Endodermal cell (in vitro differentiated cells): ENCODE data around the gene ACSL5. TPM values are rescaled to one million over a fixed set of nuclear protein-coding genes. Genes with fewer than 3 reads are reported as not detected.

Experiments used
- DNase-seq: peaks from one replicate; pipeline ENCODE4 v3.0.0-alpha.2; 2017
- H3K27ac ChIP-seq: 2 replicates; pipeline ENCODE4 v1.5.1; 2013; ENCODE audit warnings: mild to moderate bottlenecking, low read depth, low read length, moderate library complexity
- H3K27me3 ChIP-seq: 2 replicates; pipeline ENCODE4 v1.6.1; 2013; ENCODE audit warnings: mild to moderate bottlenecking, low read length, moderate library complexity; ENCODE audit not compliant: insufficient read depth, control insufficient read depth, poor library complexity, severe bottlenecking
- H3K36me3 ChIP-seq: 2 replicates; pipeline ENCODE4 v1.7.0; 2013; ENCODE audit warnings: mild to moderate bottlenecking, low read length, moderate library complexity; ENCODE audit not compliant: control insufficient read depth, insufficient read depth
- H3K4me1 ChIP-seq: one replicate; pipeline ENCODE4 v1.7.0; 2013; ENCODE audit warnings: low read length; ENCODE audit not compliant: control insufficient read depth, insufficient read depth
- H3K4me3 ChIP-seq: 2 replicates; pipeline ENCODE4 v1.5.1; 2013; ENCODE audit warnings: mild to moderate bottlenecking, low read length, moderate library complexity
- H3K9ac ChIP-seq: 2 replicates; pipeline ENCODE4 v1.6.1; 2013; ENCODE audit warnings: mild to moderate bottlenecking, low read length, moderate library complexity; ENCODE audit not compliant: poor library complexity, severe bottlenecking; ENCODE audit errors: extremely low read depth
- H3K9me3 ChIP-seq: 2 replicates; pipeline ENCODE4 v1.6.1; 2013; ENCODE audit warnings: mild to moderate bottlenecking, low read length, moderate library complexity; ENCODE audit not compliant: control insufficient read depth
- H3K27ac Mint-ChIP-seq: 2 replicates; pipeline ENCODE4 v1.8.0; 2020; ENCODE audit warnings: mixed read lengths
- H3K27me3 Mint-ChIP-seq: 2 replicates; pipeline ENCODE4 v1.8.0; 2021; ENCODE audit warnings: mild to moderate bottlenecking, mixed read lengths; ENCODE audit not compliant: insufficient read depth
- H3K36me3 Mint-ChIP-seq: 2 replicates; pipeline ENCODE4 v1.8.0; 2020; ENCODE audit warnings: low read depth, mixed read lengths
- H3K4me1 Mint-ChIP-seq: 2 replicates; pipeline ENCODE4 v1.8.0; 2020; ENCODE audit warnings: mixed read lengths
- H3K4me3 Mint-ChIP-seq: 2 replicates; pipeline ENCODE4 v1.8.0; 2020; ENCODE audit warnings: mild to moderate bottlenecking, moderate library complexity, mixed read lengths
- H3K9me3 Mint-ChIP-seq: 2 replicates; pipeline ENCODE4 v1.8.0; 2020; ENCODE audit warnings: mild to moderate bottlenecking, mixed read lengths
- WGBS, 2 experiments: methylation state at CpG; one replicate each; pipeline versions ENCODE4 v1.1.5 to v1.1.7; 2013; ENCODE audit warnings: missing lambda C conversion rate in 2 of 2, mixed read lengths in 1 of 2; ENCODE audit not compliant: insufficient coverage in 1 of 2, insufficient read length in 1 of 2; 5-methylcytosine and 5-hydroxymethylcytosine counted together
- total RNA-seq, 2 donors: library from RNA; stranded (reverse); fragmentation: NEBNext Ultra II Directional in 1 of 2; extraction: Animal tissue kit (Norgen Biotek cat#: 25700) in 1 of 2; gene quantifications; 2 replicates in 1 of 2; 3 replicates in 1 of 2; pipeline ENCODE4 v1.2.1, GENCODE V29; 2021
- TF ChIP-seq, protein P1 (sequence below): fragments of 200-600 bp; sonication (generic); conservative IDR thresholded peaks from 2 replicates; pipeline ENCODE4 v1.5.0; 2021; ENCODE audit warnings: antibody characterized with exemption, mild to moderate bottlenecking

ACSL5 gene
- total RNA-seq, 2 donors from 2014 or later, result not detected

DNA sequence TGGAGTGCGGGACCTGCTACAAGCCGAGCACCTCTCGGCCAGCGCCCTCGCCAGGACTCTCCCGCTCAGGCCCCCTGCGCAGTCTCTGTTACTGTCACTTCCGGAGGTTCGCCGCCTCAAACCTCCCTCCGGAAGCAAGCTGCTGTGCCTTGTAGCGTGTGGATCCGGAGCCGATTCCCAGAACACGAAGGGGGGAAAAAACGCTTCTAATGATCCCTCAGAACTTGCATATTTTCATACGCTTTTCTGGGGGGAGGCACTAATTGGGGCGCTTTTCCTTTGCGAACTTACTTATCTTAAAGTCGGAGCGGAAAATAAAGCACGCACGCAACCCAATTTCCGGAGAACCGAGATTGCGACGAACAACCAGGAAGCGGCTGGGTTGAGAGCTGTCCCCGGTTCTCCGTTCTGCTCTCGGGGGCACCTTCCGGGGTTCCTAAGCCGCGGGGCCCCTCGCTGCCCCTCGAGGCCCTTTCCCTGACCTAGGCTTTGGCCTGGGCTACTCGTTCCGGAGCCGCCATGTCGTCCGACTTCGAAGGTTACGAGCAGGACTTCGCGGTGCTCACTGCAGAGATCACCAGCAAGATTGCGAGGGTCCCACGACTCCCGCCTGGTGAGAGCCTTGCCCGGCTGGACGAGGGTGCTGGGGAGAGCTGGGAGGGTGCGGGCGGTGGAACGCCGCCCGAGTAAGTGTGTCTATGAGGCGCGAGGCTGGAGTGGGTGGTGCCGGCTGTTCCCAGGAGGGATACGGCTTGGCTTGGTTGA, 73.1 kb downstream of the ACSL5 start, which contains the start of the genes VTI1A and ZDHHC6:
VTI1A (plus strand) TSS at position 361 of the 765 bp plus-strand sequence; CDS start at position 520, 159 bp downstream.
ZDHHC6 (minus strand) TSS at position 60 of the 765 bp plus-strand sequence. CDS start 1,478 bp downstream, outside the sequence.
- Histone ChIP-seq H3K9ac (peak within 1 kb of the TSS; percentile 91), H3K9me3 (no peaks in the 10 kb centered on the region), H3K27ac (peak within 1 kb of the TSS; percentile 52), H3K4me1 (no peaks in the 10 kb centered on the region), H3K4me3 (peak within 1 kb of the TSS; percentile 90), H3K27me3 (no peaks in the 10 kb centered on the region), H3K36me3 (peaks cover 38% of the 10 kb centered on the region)
- no peaks in the 10 kb centered on the region for H3K9me3 Mint-ChIP-seq
- H3K27me3 Mint-ChIP-seq, result no peaks in the 10 kb centered on the region
- peak within 1 kb of the TSS; percentile 80 for H3K4me3 Mint-ChIP-seq
- DNase-seq, result peak; percentile 94
- peak within 1 kb of the TSS; percentile 99 for H3K27ac Mint-ChIP-seq
- H3K4me1 Mint-ChIP-seq, result peaks cover 10% of the 10 kb centered on the region
- WGBS, 2 experiments, result 0 to 1% methylated on average over 35 to 59 of the region's 59 CpGs
- H3K36me3 Mint-ChIP-seq, result peaks cover 23% of the 10 kb centered on the region
- TF ChIP-seq, protein P1, sequence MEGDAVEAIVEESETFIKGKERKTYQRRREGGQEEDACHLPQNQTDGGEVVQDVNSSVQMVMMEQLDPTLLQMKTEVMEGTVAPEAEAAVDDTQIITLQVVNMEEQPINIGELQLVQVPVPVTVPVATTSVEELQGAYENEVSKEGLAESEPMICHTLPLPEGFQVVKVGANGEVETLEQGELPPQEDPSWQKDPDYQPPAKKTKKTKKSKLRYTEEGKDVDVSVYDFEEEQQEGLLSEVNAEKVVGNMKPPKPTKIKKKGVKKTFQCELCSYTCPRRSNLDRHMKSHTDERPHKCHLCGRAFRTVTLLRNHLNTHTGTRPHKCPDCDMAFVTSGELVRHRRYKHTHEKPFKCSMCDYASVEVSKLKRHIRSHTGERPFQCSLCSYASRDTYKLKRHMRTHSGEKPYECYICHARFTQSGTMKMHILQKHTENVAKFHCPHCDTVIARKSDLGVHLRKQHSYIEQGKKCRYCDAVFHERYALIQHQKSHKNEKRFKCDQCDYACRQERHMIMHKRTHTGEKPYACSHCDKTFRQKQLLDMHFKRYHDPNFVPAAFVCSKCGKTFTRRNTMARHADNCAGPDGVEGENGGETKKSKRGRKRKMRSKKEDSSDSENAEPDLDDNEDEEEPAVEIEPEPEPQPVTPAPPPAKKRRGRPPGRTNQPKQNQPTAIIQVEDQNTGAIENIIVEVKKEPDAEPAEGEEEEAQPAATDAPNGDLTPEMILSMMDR, result peak; percentile 41

DNA sequence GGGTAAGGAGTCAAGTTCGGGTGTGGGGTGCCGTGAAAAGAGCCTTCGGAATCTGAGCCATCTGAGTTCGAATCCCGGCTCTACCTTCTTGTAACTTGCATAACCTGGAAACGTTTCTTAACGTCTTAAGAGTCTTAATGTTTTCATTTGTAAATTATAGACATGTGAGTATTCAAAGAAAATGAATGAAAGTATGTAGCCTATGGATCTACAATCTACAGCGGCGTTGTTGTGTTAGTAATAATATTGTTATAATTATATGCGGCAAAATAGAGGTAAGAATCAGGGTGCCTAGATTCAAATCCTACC, 73.7 kb downstream of the ACSL5 start:
- Mint-ChIP-seq H3K4me1 (peaks cover 10% of the 10 kb centered on the region), H3K27ac (peak overlapping the region; percentile 99), H3K27me3 (no peaks in the 10 kb centered on the region), H3K36me3 (peaks cover 22% of the 10 kb centered on the region), H3K9me3 (no peaks in the 10 kb centered on the region), H3K4me3 (peak overlapping the region; percentile 80)
- TF ChIP-seq, protein P1, result no peak
- no peak for DNase-seq
- H3K36me3 ChIP-seq, result peaks cover 33% of the 10 kb centered on the region
- H3K27me3 ChIP-seq, result no peaks in the 10 kb centered on the region
- H3K4me3 ChIP-seq, result peak overlapping the region; percentile 90
- H3K4me1 ChIP-seq, result no peaks in the 10 kb centered on the region
- H3K9ac ChIP-seq, result peak overlapping the region; percentile 91
- H3K9me3 ChIP-seq, result no peaks in the 10 kb centered on the region
- peak overlapping the region; percentile 52 for H3K27ac ChIP-seq
- WGBS, 2 experiments, result 4 to 6% methylated on average over 10 of the region's 10 CpGs

DNA sequence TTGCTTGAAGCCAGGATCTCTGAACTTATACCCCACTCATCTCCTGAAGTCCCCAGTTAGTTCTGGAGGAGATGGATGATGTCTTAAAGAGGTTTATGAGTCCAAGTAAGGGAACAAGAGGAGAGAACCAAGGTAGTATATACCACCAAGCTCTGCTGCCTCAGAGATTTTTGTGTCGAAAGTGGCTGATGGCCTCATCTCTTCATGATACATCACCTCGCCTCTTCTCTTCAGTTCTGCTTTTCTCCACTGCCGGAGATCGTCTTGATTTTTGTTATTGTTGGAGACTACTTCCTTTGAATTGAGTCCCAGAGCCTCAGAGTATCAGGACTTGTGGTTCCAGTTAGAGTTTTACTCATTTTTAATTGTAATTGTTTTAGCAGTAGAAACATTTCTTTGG, 75.0 kb downstream of the ACSL5 start:
- Histone ChIP-seq H3K36me3 (peaks cover 20% of the 10 kb centered on the region), H3K9me3 (peaks cover 4% of the 10 kb centered on the region), H3K27ac (no peak overlapping the region), H3K9ac (no peak overlapping the region), H3K4me1 (no peaks in the 10 kb centered on the region), H3K27me3 (no peaks in the 10 kb centered on the region), H3K4me3 (no peak overlapping the region)
- TF ChIP-seq, protein P1, result no peak
- no peaks in the 10 kb centered on the region for H3K27me3 Mint-ChIP-seq
- peak overlapping the region; percentile 80 for H3K4me3 Mint-ChIP-seq
- peaks cover 10% of the 10 kb centered on the region for H3K4me1 Mint-ChIP-seq
- peaks cover 31% of the 10 kb centered on the region for H3K36me3 Mint-ChIP-seq
- DNase-seq, result no peak
- WGBS, 2 experiments, result 98 to 100% methylated on average over 2 to 4 of the region's 4 CpGs
- H3K27ac Mint-ChIP-seq, result no peak overlapping the region
- H3K9me3 Mint-ChIP-seq, result peaks cover 11% of the 10 kb centered on the region
